GM21515 (cell line): Measurements from ENCODE around the gene GCNT2.
"Not testable (repeated sequence)": the region's sequence is repeated elsewhere in the genome, so short reads cannot be mapped to it uniquely, and the experiment has no call there.

Source experiments
- ATAC-seq: cut with Tn5 transposase; IDR thresholded peaks from one replicate; pipeline ENCODE4 v1.9.1; 2021; ENCODE audit not compliant: unreplicated experiment

GCNT2 gene

GRCh38 chr6:10578723-10579122 is 57.6 kb downstream of the GCNT2 start:
- ATAC-seq = no peak

DNA sequence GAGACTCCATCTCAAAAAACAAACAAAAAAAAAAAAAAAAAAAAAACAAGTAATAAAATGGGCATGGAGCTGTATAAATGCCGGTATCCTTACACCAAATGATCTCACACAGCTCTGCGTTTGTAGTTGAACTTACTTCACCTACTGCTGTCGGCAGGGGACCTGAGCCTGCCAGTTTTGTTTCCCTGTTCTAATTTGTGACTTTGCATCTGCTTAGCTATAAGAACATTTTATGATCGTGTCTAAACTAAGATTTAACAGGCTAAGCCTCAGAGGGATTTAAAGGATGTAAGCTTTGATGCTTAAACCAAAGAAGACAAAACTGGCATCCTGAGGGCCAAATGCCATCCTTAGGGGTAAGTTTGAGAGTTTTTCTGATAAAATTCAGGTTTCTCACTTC is 58.7 kb downstream of the GCNT2 start:
- no peak for ATAC-seq

DNA sequence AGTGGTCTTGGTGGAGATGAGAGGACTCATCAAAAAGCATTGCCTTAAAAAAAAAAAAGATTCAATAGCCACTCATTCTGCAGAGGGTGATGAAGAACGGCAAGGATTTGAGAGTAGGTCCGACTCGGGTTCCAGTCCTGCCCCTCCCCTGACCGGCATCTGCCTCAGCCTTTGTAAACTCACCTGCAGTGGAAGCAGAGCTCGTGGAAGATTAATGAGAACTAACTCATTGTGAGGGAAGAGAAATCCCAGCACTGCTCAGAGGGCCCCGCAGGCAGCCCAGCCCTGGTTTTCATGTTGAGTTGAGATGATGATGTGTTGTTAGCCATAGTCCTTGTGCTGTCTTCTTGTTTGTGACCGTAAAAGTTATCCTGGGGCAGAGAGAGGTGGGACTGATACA is 59.4 kb downstream of the GCNT2 start:
- ATAC-seq = no peak

GRCh38 chr6:10581402-10581801 is 60.3 kb downstream of the GCNT2 start:
- not testable (repeated sequence) for ATAC-seq

GRCh38 chr6:10582774-10583508 is 61.8 kb downstream of the GCNT2 start:
- no peak for ATAC-seq

DNA sequence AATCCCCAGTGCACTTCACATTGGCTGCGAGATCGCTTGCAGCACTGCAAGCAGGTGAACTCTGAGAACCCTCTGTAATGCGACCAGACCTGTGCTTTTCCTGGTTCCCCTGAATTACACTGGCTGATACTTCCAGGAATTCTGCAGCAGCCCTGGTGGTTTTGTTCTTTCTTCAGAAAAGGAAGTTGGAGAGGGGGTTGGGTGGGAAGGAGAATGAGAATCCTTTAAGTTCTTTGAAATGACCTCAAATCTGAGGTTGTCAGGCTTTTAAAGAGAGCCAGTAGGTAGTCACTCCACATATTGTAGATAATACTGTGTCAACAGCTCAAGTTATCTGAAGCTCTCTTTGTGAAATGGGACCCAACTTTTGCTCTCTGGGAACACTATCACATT is 62.4 kb downstream of the GCNT2 start:
- no peak for ATAC-seq

- no peak for ATAC-seq
Observed at GRCh38 chr6:10584607-10585006, 63.5 kb downstream of the GCNT2 start.

GRCh38 chr6:10585209-10585845 is 64.2 kb downstream of the GCNT2 start:
- ATAC-seq = no peak

- no peak for ATAC-seq
Observed at GRCh38 chr6:10586302-10586701, 65.2 kb downstream of the GCNT2 start.

DNA sequence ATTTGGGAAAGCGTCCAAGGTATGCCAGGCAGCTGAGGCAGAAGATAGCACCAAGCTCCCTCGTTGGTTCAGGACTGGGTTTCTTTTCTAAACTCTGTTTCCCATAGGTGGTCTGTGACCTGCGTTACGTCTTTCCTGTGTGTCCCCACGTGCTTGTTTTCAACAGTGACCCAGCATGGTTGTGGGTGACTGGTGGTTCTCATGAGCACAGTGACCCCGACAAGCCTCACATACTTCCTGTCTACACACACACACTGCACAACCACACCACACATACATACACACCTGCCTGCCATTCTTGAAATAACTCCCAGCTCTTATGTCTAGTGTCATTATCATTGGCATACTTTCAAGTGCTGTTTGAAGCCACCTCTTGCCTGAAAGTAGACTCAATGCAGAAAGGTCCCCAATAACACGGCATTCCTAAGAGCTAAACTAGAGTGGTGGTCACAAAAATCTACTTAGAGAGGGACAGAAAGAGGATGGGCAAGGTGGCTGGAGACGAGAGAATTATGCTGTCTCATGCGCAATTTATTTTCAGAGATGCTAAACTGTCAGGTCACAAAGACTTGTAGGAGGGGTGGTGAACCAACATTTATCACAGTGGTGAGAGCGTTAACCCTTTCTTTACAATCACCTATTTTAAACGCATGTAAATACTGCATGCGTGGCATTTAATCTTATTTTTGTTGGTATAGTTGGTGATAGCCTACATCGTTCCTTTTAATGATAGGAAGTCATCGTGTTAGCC is 66.7 kb downstream of the GCNT2 start:
- no peak for ATAC-seq

DNA sequence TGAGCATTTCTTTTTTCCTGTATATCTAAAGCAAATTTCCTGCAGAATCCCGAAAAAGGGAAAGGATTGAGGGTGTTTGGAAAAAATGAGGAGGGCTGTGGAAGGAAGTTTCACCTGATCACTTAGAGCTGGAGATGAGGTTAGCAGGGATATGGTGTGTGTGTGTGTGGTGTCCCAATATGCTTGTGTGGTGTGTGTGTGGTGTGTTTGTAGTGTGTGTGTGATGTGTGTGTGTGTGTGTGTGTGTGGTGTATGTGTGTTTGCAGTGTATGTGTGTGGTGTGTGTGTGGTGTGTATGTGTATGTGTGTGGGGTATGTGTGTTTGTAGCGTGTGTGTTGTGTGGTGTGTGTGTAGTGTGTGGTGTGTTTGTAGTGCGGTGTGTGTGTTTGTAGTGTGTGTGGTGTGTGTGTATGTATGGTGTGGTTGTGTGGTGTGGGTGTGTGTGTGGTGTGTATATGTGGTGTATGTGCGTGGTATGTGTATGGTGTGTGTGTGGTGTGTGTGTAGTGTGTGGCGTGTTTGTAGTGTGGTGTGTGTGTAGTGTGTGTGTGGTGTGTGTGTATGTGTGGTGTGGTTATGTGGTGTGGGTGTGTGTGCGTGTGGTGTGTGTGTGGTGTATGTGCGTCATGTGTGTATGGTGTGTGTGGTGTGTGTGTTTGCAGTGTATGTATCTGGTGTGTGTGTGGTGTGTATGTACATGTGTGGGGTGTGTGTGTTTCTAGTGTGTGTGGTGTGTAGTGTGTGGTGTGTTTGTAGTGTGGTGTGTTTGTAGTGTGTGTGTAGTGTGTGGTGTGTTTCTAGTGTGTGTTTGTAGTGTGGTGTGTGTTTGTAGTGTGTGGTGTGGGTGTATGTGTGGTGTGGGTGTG is 67.6 kb downstream of the GCNT2 start:
- no peak for ATAC-seq

- ATAC-seq = no peak
Observed at GRCh38 chr6:10589429-10589727, 68.2 kb downstream of the GCNT2 start.

- ATAC-seq = no peak
Observed at GRCh38 chr6:10589983-10590382, 68.8 kb downstream of the GCNT2 start.

- ATAC-seq = no peak
Observed at GRCh38 chr6:10591422-10592160, 70.4 kb downstream of the GCNT2 start.

GRCh38 chr6:10595731-10596664 is 74.8 kb downstream of the GCNT2 start:
- no peak for ATAC-seq

DNA sequence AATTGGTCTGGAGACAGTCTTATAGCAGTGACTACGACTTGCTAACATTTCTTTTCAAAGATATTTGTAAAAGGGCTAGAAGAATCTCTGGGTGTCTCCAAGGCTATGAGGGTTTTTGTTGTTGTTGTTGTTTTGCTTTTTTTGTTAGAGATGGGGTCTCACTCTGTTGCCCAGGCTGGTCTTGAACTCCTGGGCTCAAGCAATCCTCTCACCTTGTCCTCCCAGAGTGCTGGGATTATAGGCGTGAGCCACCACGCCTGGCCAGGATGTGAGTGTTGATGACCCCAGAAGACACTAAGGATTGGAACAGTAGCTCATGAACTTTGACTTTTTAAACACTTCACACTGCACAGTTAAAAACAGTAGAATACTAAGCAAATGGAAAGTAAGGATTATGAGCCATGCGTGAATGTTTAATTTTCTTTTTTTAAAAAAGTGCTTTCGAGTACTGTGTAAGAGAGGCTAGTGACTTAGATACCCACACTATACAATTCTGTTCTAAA is 76.4 kb downstream of the GCNT2 start:
- ATAC-seq = no peak

DNA sequence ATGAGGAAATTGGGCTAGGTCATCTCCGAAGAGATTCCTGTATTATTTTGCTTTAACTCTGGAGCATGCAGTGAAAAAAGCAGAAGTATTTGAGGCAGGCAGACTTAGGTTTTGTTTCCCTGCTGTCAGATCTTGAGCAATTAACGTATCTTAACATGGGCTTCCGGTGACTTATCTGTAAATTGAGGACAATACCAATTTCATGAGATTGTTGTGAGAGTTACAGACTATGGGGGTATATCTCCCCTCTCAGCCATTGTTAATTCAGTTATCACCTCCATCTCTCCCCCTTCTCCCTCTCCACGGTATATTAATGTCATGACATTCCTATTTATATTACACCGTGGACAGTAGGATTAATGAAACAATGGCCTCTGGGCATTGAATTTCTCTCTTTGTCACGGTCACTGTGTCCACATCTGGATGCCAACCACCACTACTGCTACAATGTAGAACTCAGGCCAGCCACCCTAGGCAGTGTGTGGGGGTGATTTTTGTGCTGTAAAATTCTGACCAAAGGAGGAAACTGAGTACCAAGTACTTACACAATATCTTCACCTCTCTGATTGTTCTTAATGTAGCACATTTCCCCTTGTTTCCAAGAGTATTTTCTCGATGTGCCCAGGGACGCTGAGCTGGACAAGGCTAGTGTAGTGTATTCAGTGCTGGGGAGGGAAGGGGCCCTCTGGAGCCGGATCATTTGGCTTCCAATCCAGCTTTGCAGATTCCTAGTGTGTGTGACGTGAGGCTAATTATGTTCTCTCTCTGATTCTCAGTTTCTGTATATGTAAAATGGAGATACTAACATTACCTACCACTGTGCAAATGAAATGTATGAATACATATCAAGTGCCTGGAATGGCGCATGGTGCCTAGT is 77.2 kb downstream of the GCNT2 start:
- no peak for ATAC-seq

DNA sequence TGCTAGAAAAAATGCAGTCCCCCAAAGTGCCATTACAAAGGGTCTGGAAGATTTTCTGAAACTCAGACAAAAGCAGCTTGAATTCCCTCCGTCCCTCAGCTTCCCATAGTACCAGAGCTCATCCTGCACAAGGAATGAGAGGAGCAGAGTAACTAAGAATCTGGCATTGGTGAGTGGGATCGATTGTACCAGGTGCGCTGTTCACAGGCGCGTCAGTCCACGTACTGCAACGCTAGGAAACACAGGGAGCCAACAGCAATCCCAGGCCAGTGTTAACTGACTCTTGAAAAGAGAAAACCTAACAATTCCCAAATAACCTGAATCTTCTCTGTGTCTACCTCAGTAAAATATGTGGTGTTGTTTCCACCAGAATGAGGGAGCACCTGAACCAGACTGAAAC is 77.9 kb downstream of the GCNT2 start:
- no peak for ATAC-seq
